HUDEP-2 (cell line): ENCODE data around the gene CD109.
"Not testable (repeated sequence)": the region's sequence is repeated elsewhere in the genome, so short reads cannot be mapped to it uniquely, and the experiment has no call there.

Source experiments
- DNase-seq, 76 experiments: peaks; one replicate each; lab custom pipeline; 2025; ENCODE audit not compliant: unreplicated experiment in 76 of 76; lab: John Stamatoyannopoulos, UW

CD109 gene

GRCh38 chr6:73695619-73696421 lies at the start of gene CD109:
TSS of gene CD109 (plus strand) at chr6:73696203. CDS start at chr6:73696216, 13 bp downstream.
- peak in 11 of 76 experiments; percentile 1 to 50 (median 16) for DNase-seq

- no peak for DNase-seq
Observed at GRCh38 chr6:73648166-73648565, 47.8 kb upstream of the CD109 start.

GRCh38 chr6:73649783-73650182 lies 46.2 kb upstream of the CD109 start:
- no peak for DNase-seq

- peak in 73 of 76 experiments; percentile 19 to 84 (median 63) for DNase-seq
Observed at GRCh38 chr6:73652637-73653570, 43.1 kb upstream of the CD109 start.

- peak; percentile 23 to 98 (median 92) for DNase-seq
Observed at GRCh38 chr6:73653571-73654424, 42.2 kb upstream of the CD109 start, which contains the start of gene SLC17A5. TSS of gene SLC17A5 (minus strand) at chr6:73653992. CDS start at chr6:73653886, 106 bp downstream.

- peak in 1 of 76 experiments; percentile 10 for DNase-seq
Observed at GRCh38 chr6:73655341-73655917, 40.6 kb upstream of the CD109 start.

GRCh38 chr6:73656531-73657145 lies 39.4 kb upstream of the CD109 start:
- no peak for DNase-seq

GRCh38 chr6:73657201-73657600 lies 38.8 kb upstream of the CD109 start:
- DNase-seq: peak in 58 of 76 experiments; percentile 4 to 76 (median 34)

GRCh38 chr6:73664701-73665100 lies 31.3 kb upstream of the CD109 start:
- DNase-seq: no peak

- no peak for DNase-seq
Observed at GRCh38 chr6:73665686-73666319, 30.2 kb upstream of the CD109 start.

GRCh38 chr6:73666393-73666792 lies 29.6 kb upstream of the CD109 start:
- no peak for DNase-seq

- DNase-seq: no peak
Observed at GRCh38 chr6:73667798-73668197, 28.2 kb upstream of the CD109 start.

- no peak for DNase-seq
Observed at GRCh38 chr6:73669005-73669404, 27.0 kb upstream of the CD109 start.

- DNase-seq: no peak
Observed at GRCh38 chr6:73671911-73672685, 23.9 kb upstream of the CD109 start.

- DNase-seq: peak in 62 of 76 experiments; percentile 4 to 88 (median 62)
Observed at GRCh38 chr6:73675466-73676098, 20.4 kb upstream of the CD109 start.

GRCh38 chr6:73679009-73679408 lies 17.0 kb upstream of the CD109 start:
- no peak for DNase-seq

GRCh38 chr6:73679846-73680245 lies 16.2 kb upstream of the CD109 start:
- DNase-seq: not testable (repeated sequence)
